Aorta (tissue), 5 donors: ENCODE results near the gene MGLL. TPM values are rescaled to one million over a fixed set of nuclear protein-coding genes. Genes with fewer than 3 reads are reported as not detected.

Experiments
- ATAC-seq: fragments of 200-7000 bp; cut with Tn5 transposase; one replicate; pipeline ENCODE4 v1.9.1; 2022; ENCODE audit warnings: moderate library complexity; ENCODE audit not compliant: low FRiP score
- DNase-seq, 2 donors: peaks; one replicate each; pipeline ENCODE4 v3.0.0-alpha.2; 2020
- H3K27ac ChIP-seq, 2 donors: one replicate each; pipeline ENCODE4 v1.5.1; 2013; ENCODE audit warnings: low read length in 2 of 2, mild to moderate bottlenecking in 2 of 2, moderate library complexity in 2 of 2, control low read depth in 1 of 2, inconsistent platforms in 1 of 2, low read depth in 1 of 2
- H3K27me3 ChIP-seq, 2 donors: one replicate each; pipeline ENCODE4 v1.6.1; 2013; ENCODE audit warnings: control low read depth in 1 of 2, low read length in 1 of 2, mild to moderate bottlenecking in 1 of 2, moderate library complexity in 1 of 2; ENCODE audit not compliant: insufficient read depth in 2 of 2, control insufficient read depth in 1 of 2
- H3K36me3 ChIP-seq, 2 donors: one replicate each; pipeline ENCODE4 v1.6.1; 2013; ENCODE audit warnings: control low read depth in 1 of 2, low read length in 1 of 2, mild to moderate bottlenecking in 1 of 2; ENCODE audit not compliant: insufficient read depth in 2 of 2, control insufficient read depth in 1 of 2
- H3K4me1 ChIP-seq, 2 donors: one replicate each; pipeline ENCODE4 v1.6.1; 2013; ENCODE audit warnings: low read length in 2 of 2, control low read depth in 1 of 2, mild to moderate bottlenecking in 1 of 2, moderate library complexity in 1 of 2; ENCODE audit not compliant: insufficient read depth in 2 of 2, control insufficient read depth in 1 of 2
- H3K4me3 ChIP-seq, 2 donors: one replicate each; pipeline ENCODE4 v1.5.1; 2013; ENCODE audit warnings: low read length in 2 of 2, control low read depth in 1 of 2, mild to moderate bottlenecking in 1 of 2
- H3K9me3 ChIP-seq: one replicate; pipeline ENCODE4 v1.6.1; 2013; ENCODE audit warnings: mild to moderate bottlenecking, low read length; ENCODE audit not compliant: control insufficient read depth
- WGBS, 2 donors: extraction: QIAGEN DNeasy Blood & Tissue Kit; methylation state at CpG; one replicate each; pipeline ENCODE4 v1.1.7; 2013; 5-methylcytosine and 5-hydroxymethylcytosine counted together
- intact Hi-C, 2 donors: fragments of 100-400 bp; cut with DNase I; formaldehyde crosslinking; loops; one replicate each; pipeline versions ENCODE4 v1.14.2 to v1.15.0; 2022
- polyA plus RNA-seq, 2 donors: library from polyadenylated mRNA; stranded (reverse); fragments of 200-250 nt; gene quantifications; one replicate each; pipeline ENCODE4 v1.2.3, GENCODE V29; 2013
- total RNA-seq, 2 donors: library from RNA; stranded (reverse); fragmentation: NEBNext Ultra II Directional; extraction: Animal tissue kit (Norgen Biotek cat#: 25700); gene quantifications; one replicate each; pipeline ENCODE4 v1.2.1, GENCODE V29; 2021
- donor health status: healthy with polysubstance abuse.
- donor health status: Bipolar disorder and iron deficiency.
- donor health status: DM: no; HTN: no; CAD: no.
- donor health status: DM: no; HTN: no; CAD: no.
- donor health status: DM: yes; HTN: yes; CAD: no.

Gene MGLL
- total and polyA plus RNA-seq, 4 donors: 18.3 to 85.3 (median 50.7) TPM

GRCh38 chr3:127640042-127640355 is 182.3 kb downstream of the MGLL start:
- Histone ChIP-seq H3K4me1 (no peaks in the 10 kb centered on the region), H3K9me3 (no peaks in the 10 kb centered on the region), H3K36me3 (peaks cover 0 to 1% of the 10 kb centered on the region in 2 donors), H3K27me3 (peaks cover 0 to 2% of the 10 kb centered on the region in 2 donors), H3K4me3 (no peak overlapping the region), H3K27ac (no peak overlapping the region)
- 97% methylated on average over 3 of the region's 3 CpGs for WGBS, 2 donors
- intact Hi-C loops: no loop called here
- no peak for ATAC-seq
- DNase-seq: peak in 1 of 2 donors; percentile 59

- intact Hi-C loops: no loop called here
- Histone ChIP-seq H3K9me3 (no peaks in the 10 kb centered on the region), H3K27ac (no peak overlapping the region), H3K27me3 (peaks cover 0 to 2% of the 10 kb centered on the region in 2 donors), H3K4me3 (no peak overlapping the region), H3K36me3 (no peaks in the 10 kb centered on the region), H3K4me1 (no peaks in the 10 kb centered on the region)
- WGBS, 2 donors: 88 to 95% methylated on average over 5 of the region's 5 CpGs
- ATAC-seq (no peak), DNase-seq (peak in 1 of 2 donors; percentile 59)
Measured at GRCh38 chr3:127639173-127640041, 182.9 kb downstream of the MGLL start.

Other genes with a start within 250 kb of the MGLL start
- gene TPRA1, start 231.8 kb downstream of the MGLL start, total RNA-seq: 10 to 100 TPM; 20.0 to 28.5 TPM
- 10 to 100 TPM in 1 of 2 donors, 1 to 10 TPM in 1; 7.8 to 45.2 TPM for gene TPRA1, start 231.8 kb downstream of the MGLL start, polyA plus RNA-seq
- 1 to 10 TPM; 3.5 to 5.1 TPM for gene MCM2, start 224.1 kb downstream of the MGLL start, total RNA-seq
- gene MCM2, start 224.1 kb downstream of the MGLL start, polyA plus RNA-seq: 1 to 10 TPM; 1.6 to 2.1 TPM
- gene PODXL2, start 193.3 kb downstream of the MGLL start, total RNA-seq: 1 to 10 TPM; 2.2 to 4.0 TPM
- gene PODXL2, start 193.3 kb downstream of the MGLL start, polyA plus RNA-seq: 1 to 10 TPM; 1.3 to 1.9 TPM
- 10 to 100 TPM; 49.8 to 75.4 TPM for gene ABTB1, start 149.6 kb downstream of the MGLL start, total RNA-seq
- 100 to 1,000 TPM in 1 of 2 donors, 10 to 100 TPM in 1; 28.7 to 263 TPM for gene ABTB1, start 149.6 kb downstream of the MGLL start, polyA plus RNA-seq
- 1 to 10 TPM; 4.5 to 7.6 TPM for gene KBTBD12, start 92.7 kb upstream of the MGLL start, total RNA-seq
- 1 to 10 TPM in 1 of 2 donors, under 1 TPM in 1; 0.28 to 4.1 TPM for gene KBTBD12, start 92.7 kb upstream of the MGLL start, polyA plus RNA-seq
- 100 to 1,000 TPM; 156 to 172 TPM for gene SEC61A1, start 229.9 kb upstream of the MGLL start, total RNA-seq
- gene SEC61A1, start 229.9 kb upstream of the MGLL start, polyA plus RNA-seq: 100 to 1,000 TPM in 1 of 2 donors, 10 to 100 TPM in 1; 33.6 to 127 TPM